ENCODE data around the gene RPL41.
A peak's percentile ranks its signal among the peaks of the same experiment; 100 is the strongest.

GRCh38 chr12:56084958-56085543 is 31.4 kb upstream of the RPL41 start:
- TF ChIP-seq RB1 (IDR thresholded peaks at IDR 0.05; ENCODE audit: low read depth) (no peak), POLR2A (conservative IDR thresholded peaks at IDR 0.05) (no peak), ESRRA (IDR thresholded peaks at IDR 0.05; ENCODE audit: borderline replicate concordance, low read depth) (peak; percentile 88), EZH2 (IDR thresholded peaks at IDR 0.05; ENCODE audit: borderline replicate concordance, low read depth, low read length) (no peak), ZNF143 (CRISPR knock-in tag; IDR thresholded peaks at IDR 0.05) (no peak), CBX5 (IDR thresholded peaks at IDR 0.05; ENCODE audit: borderline replicate concordance, low read depth) (no peak), ZNF57 (CRISPR knock-in tag; IDR thresholded peaks at IDR 0.05) (no peak), KLF13 (tag; IDR thresholded peaks at IDR 0.05; ENCODE audit: borderline replicate concordance, low read depth) (no peak), RAD51 (IDR thresholded peaks at IDR 0.05; ENCODE audit: borderline replicate concordance, low read depth) (no peak)
- TF ChIP-seq, protein P1, sequence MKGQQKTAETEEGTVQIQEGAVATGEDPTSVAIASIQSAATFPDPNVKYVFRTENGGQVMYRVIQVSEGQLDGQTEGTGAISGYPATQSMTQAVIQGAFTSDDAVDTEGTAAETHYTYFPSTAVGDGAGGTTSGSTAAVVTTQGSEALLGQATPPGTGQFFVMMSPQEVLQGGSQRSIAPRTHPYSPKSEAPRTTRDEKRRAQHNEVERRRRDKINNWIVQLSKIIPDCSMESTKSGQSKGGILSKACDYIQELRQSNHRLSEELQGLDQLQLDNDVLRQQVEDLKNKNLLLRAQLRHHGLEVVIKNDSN (CRISPR knock-in tag; IDR thresholded peaks at IDR 0.05): no peak

Measured in K562 (cell line).